ENCODE measurements around the gene NKD1.
A peak's percentile ranks its signal among the peaks of the same experiment; 100 is the strongest.
"Not testable (repeated sequence)": the region's sequence is repeated elsewhere in the genome, so short reads cannot be mapped to it uniquely, and the experiment has no call there.

NKD1 gene

GRCh38 chr16:50548125-50548908, at the start of gene NKD1:
NKD1 (plus strand) TSS chr16:50548396; CDS start chr16:50548554, 158 bp downstream.
- peak; percentile 76 for DNase-seq

- no peak for DNase-seq
These were observed 49.6 kb upstream of the NKD1 start for GRCh38 chr16:50498431-50499155.

- no peak for DNase-seq
These were observed 48.9 kb upstream of the NKD1 start for GRCh38 chr16:50499254-50499653.

GRCh38 chr16:50500171-50500874, 47.9 kb upstream of the NKD1 start:
- no peak for DNase-seq

- DNase-seq: no peak
These were observed 46.9 kb upstream of the NKD1 start for GRCh38 chr16:50501251-50501650.

- DNase-seq: no peak
These were observed 46.1 kb upstream of the NKD1 start for GRCh38 chr16:50501986-50502615.

- no peak for DNase-seq
These were observed 45.6 kb upstream of the NKD1 start for GRCh38 chr16:50502616-50503011.

GRCh38 chr16:50503868-50504531, 44.2 kb upstream of the NKD1 start:
- not testable (repeated sequence) for DNase-seq

- DNase-seq: no peak
These were observed 43.1 kb upstream of the NKD1 start for GRCh38 chr16:50505115-50505514.

- no peak for DNase-seq
These were observed 42.3 kb upstream of the NKD1 start for GRCh38 chr16:50505714-50506542.

GRCh38 chr16:50506543-50506937, 41.7 kb upstream of the NKD1 start:
- DNase-seq: no peak

- DNase-seq: no peak
These were observed 40.8 kb upstream of the NKD1 start for GRCh38 chr16:50507397-50507796.

GRCh38 chr16:50509521-50510341, 38.5 kb upstream of the NKD1 start:
- DNase-seq: peak; percentile 77

GRCh38 chr16:50515218-50515617, 33.0 kb upstream of the NKD1 start:
- DNase-seq: no peak

- DNase-seq: no peak
These were observed 31.8 kb upstream of the NKD1 start for GRCh38 chr16:50516401-50516800.

GRCh38 chr16:50516890-50517289, 31.3 kb upstream of the NKD1 start:
- no peak for DNase-seq

- DNase-seq: no peak
These were observed 30.5 kb upstream of the NKD1 start for GRCh38 chr16:50517450-50518252.

GRCh38 chr16:50519001-50519400, 29.2 kb upstream of the NKD1 start:
- DNase-seq: no peak

- no peak for DNase-seq
These were observed 28.6 kb upstream of the NKD1 start for GRCh38 chr16:50519602-50520001.
